Prostate gland (tissue), 2 donors: ENCODE results near the gene BMP6. TPM values are rescaled to one million over a fixed set of nuclear protein-coding genes. Genes with fewer than 3 reads are reported as not detected.

Experiments used
- DNase-seq: peaks from one replicate; pipeline ENCODE4 v3.0.0-alpha.2; 2019; ENCODE audit warnings: low spot score
- H3K27ac ChIP-seq, 2 donors: fragments of 200-600 bp; sonication (generic); 2 replicates each; pipeline ENCODE4 v1.5.1; 2017 to 2019
- H3K27me3 ChIP-seq: fragments of 200-600 bp; sonication (generic); replicated peaks from 2 replicates; pipeline ENCODE4 v1.5.1; 2019; ENCODE audit not compliant: insufficient read depth
- H3K36me3 ChIP-seq, 2 donors: fragments of 200-600 bp; sonication (generic); 1 replicate in 1 of 2; 2 replicates in 1 of 2; pipeline versions ENCODE4 v1.5.1 to v1.8.1; 2017 to 2019
- H3K4me1 ChIP-seq: fragments of 200-600 bp; sonication (generic); replicated peaks from 2 replicates; pipeline ENCODE4 v1.5.1; 2019
- H3K4me3 ChIP-seq, 2 donors: fragments of 200-600 bp; sonication (generic); 2 replicates each; pipeline ENCODE4 v1.5.1; 2017 to 2019
- H3K9me3 ChIP-seq: fragments of 200-600 bp; sonication (generic); 2 replicates; pipeline ENCODE4 v1.5.1; 2017
- CTCF ChIP-seq, 4 experiments: fragments of 200-600 bp in 2 of 4; fragments of 450-650 bp in 2 of 4; sonication (generic) in 2 of 4; IDR thresholded peaks; 1 replicate in 3 of 4; 2 replicates in 1 of 4; pipeline ENCODE4 v1.5.1; 2016 to 2019; ENCODE audit warnings: antibody characterized with exemption in 4 of 4, mild to moderate bottlenecking in 2 of 4, moderate library complexity in 2 of 4
- POLR2A ChIP-seq: fragments of 450-650 bp; IDR thresholded peaks from one replicate; pipeline ENCODE4 v1.6.1; 2016; ENCODE audit warnings: antibody characterized with exemption, mild to moderate bottlenecking
- POLR2AphosphoS5 ChIP-seq: sonication (generic); formaldehyde crosslinking; IDR thresholded peaks from one replicate; pipeline ENCODE4 v1.6.1; 2017; ENCODE audit warnings: antibody characterized with exemption
- WGBS: methylation state at CpG from one replicate; pipeline ENCODE4 v1.1.5; 2018; 5-methylcytosine and 5-hydroxymethylcytosine counted together
- intact Hi-C: fragments of 100-400 bp; cut with DNase I; formaldehyde crosslinking; loops from one replicate; pipeline ENCODE4 v1.14.2; 2022
- total RNA-seq, 2 donors: library from RNA; depleted of rRNA; stranded (reverse); fragments of >200 nt; gene quantifications; one replicate each; pipeline ENCODE4 v1.1.0, GENCODE V29; 2016

BMP6 gene
- total RNA-seq, 2 donors from 2014 or later: 0.36 to 10.2 TPM

- WGBS: 62% methylated on average over 13 of the region's 13 CpGs
- no peaks in the 10 kb centered on the region for H3K9me3 ChIP-seq
- H3K36me3 ChIP-seq: no peaks in the 10 kb centered on the region
- H3K27me3 ChIP-seq: no peaks in the 10 kb centered on the region
- H3K4me3 ChIP-seq: no peak overlapping the region
- no peak overlapping the region for H3K27ac ChIP-seq
- TF ChIP-seq POLR2A (no peak), CTCF (IDR thresholded peaks at IDR 0.05) (no peak), POLR2AphosphoS5 (no peak)
- no peak for DNase-seq
- no peaks in the 10 kb centered on the region for H3K4me1 ChIP-seq
- intact Hi-C loops: no loop called here
Measured at GRCh38 chr6:7818257-7819214, 92.6 kb downstream of the BMP6 start.

GRCh38 chr6:7819431-7820015 lies 93.6 kb downstream of the BMP6 start:
- WGBS: 60% methylated on average over 3 of the region's 3 CpGs
- Histone ChIP-seq H3K4me1 (no peaks in the 10 kb centered on the region), H3K27me3 (no peaks in the 10 kb centered on the region), H3K36me3 (no peaks in the 10 kb centered on the region), H3K4me3 (no peak overlapping the region), H3K27ac (no peak overlapping the region), H3K9me3 (no peaks in the 10 kb centered on the region)
- no peak for TF ChIP-seq CTCF (IDR thresholded peaks at IDR 0.05)
- no peak for TF ChIP-seq POLR2A
- TF ChIP-seq POLR2AphosphoS5: no peak
- intact Hi-C loops: no loop called here
- no peak for DNase-seq

- H3K4me1 ChIP-seq: no peaks in the 10 kb centered on the region
- H3K9me3 ChIP-seq: no peaks in the 10 kb centered on the region
- intact Hi-C loops: no loop called here
- no peaks in the 10 kb centered on the region for H3K36me3 ChIP-seq
- TF ChIP-seq POLR2A: no peak
- TF ChIP-seq CTCF (IDR thresholded peaks at IDR 0.05): no peak
- TF ChIP-seq POLR2AphosphoS5: no peak
- no peak overlapping the region for H3K4me3 ChIP-seq
- WGBS: 77% methylated on average over 9 of the region's 9 CpGs
- no peak overlapping the region for H3K27ac ChIP-seq
- H3K27me3 ChIP-seq: no peaks in the 10 kb centered on the region
- DNase-seq: no peak
Measured at GRCh38 chr6:7820288-7820835, 94.5 kb downstream of the BMP6 start.

GRCh38 chr6:7821426-7821825 lies 95.5 kb downstream of the BMP6 start:
- Histone ChIP-seq H3K36me3 (no peaks in the 10 kb centered on the region), H3K27me3 (no peaks in the 10 kb centered on the region), H3K9me3 (no peaks in the 10 kb centered on the region), H3K4me1 (no peaks in the 10 kb centered on the region), H3K4me3 (no peak overlapping the region), H3K27ac (no peak overlapping the region)
- TF ChIP-seq CTCF (IDR thresholded peaks at IDR 0.05): no peak
- no peak for TF ChIP-seq POLR2AphosphoS5
- no peak for TF ChIP-seq POLR2A
- no peak for DNase-seq
- 93% methylated on average over 5 of the region's 5 CpGs for WGBS
- intact Hi-C loops: no loop called here
